Kidney (tissue), 14 donors: ENCODE data around the gene KCNMB2. TPM values are rescaled to one million over a fixed set of nuclear protein-coding genes. Genes with fewer than 3 reads are reported as not detected.

Source experiments
- DNase-seq, 5 donors: peaks; one replicate each; pipeline ENCODE4 v3.0.0-alpha.2; 2013 to 2020
- FAIRE-seq: peaks from 2 replicates; lab custom pipeline; 2012; peaks lifted over from hg19 to GRCh38; lab: Jason Lieb, UNC
- H3K27ac ChIP-seq, 2 donors: one replicate each; pipeline ENCODE4 v1.7.0; 2013; ENCODE audit warnings: low read depth in 2 of 2, low read length in 2 of 2, inconsistent platforms in 1 of 2
- H3K27me3 ChIP-seq: one replicate; pipeline ENCODE4 v1.7.1; 2013; ENCODE audit warnings: low read length, inconsistent platforms; ENCODE audit not compliant: control insufficient read depth, insufficient read depth
- H3K36me3 ChIP-seq, 3 donors: one replicate each; pipeline versions ENCODE4 v1.7.0 to v1.7.1; 2013; ENCODE audit warnings: low read length in 3 of 3, control low read depth in 1 of 3, inconsistent platforms in 1 of 3; ENCODE audit not compliant: insufficient read depth in 3 of 3, control insufficient read depth in 2 of 3
- H3K4me1 ChIP-seq, 3 donors: one replicate each; pipeline versions ENCODE4 v1.7.0 to v1.7.1; 2013; ENCODE audit warnings: low read length in 3 of 3, inconsistent platforms in 1 of 3, low read depth in 1 of 3; ENCODE audit not compliant: control insufficient read depth in 2 of 3, insufficient read depth in 2 of 3
- H3K4me3 ChIP-seq, 3 donors: one replicate each; pipeline versions ENCODE4 v1.7.0 to v1.8.1; 2013; ENCODE audit warnings: low read length in 3 of 3, control low read depth in 1 of 3, inconsistent platforms in 1 of 3
- H3K9ac ChIP-seq, 3 donors: one replicate each; pipeline versions ENCODE4 v1.7.0 to v1.7.1; 2013; ENCODE audit warnings: low read length in 3 of 3, control low read depth in 1 of 3, inconsistent platforms in 1 of 3
- H3K9me3 ChIP-seq, 3 donors: one replicate each; pipeline versions ENCODE4 v1.7.0 to v1.7.1; 2013; ENCODE audit warnings: low read length in 3 of 3, control low read depth in 1 of 3, inconsistent platforms in 1 of 3; ENCODE audit not compliant: control insufficient read depth in 2 of 3, insufficient read depth in 1 of 3
- intact Hi-C: fragments of 100-400 bp; cut with DNase I; formaldehyde crosslinking; loops from one replicate; pipeline ENCODE4 v1.11.1; 2022
- polyA plus RNA-seq: library from polyadenylated mRNA; stranded (reverse); fragments of 350-450 nt; fragmentation: Illumina TruSeq; extraction: RNeasy Lipid Tissue Mini Kit (QIAGEN cat#74804); gene quantifications from one replicate; pipeline ENCODE4 v1.2.3, GENCODE V29; 2014; ENCODE audit warnings: low read depth, low replicate concordance; ENCODE audit not compliant: insufficient read depth
- total RNA-seq: library from RNA; stranded (reverse); fragmentation: NEBNext Ultra II Directional; extraction: Animal tissue kit (Norgen Biotek cat#: 25700); gene quantifications from one replicate; pipeline ENCODE4 v1.2.1, GENCODE V29; 2021
- TF ChIP-seq, protein P1 (sequence below): IDR thresholded peaks from 3 replicates; pipeline ENCODE4 v1.5.1; 2012; ENCODE audit warnings: mild to moderate bottlenecking, moderate library complexity, borderline replicate concordance; ENCODE audit not compliant: insufficient read depth; ENCODE audit errors: extremely low read depth
- donor health status: control.
- donor health status: control.
- donor health status: control.
- donor health status: control.
- donor health status: control.
- donor health status: DM: yes; HTN: yes; CAD: no.
- donor health status: Normal renal cell carcinoma (clear cell type).

KCNMB2 gene
- total and polyA plus RNA-seq, 2 donors from 2014 or later, result 2.1 to 4.4 TPM

DNA sequence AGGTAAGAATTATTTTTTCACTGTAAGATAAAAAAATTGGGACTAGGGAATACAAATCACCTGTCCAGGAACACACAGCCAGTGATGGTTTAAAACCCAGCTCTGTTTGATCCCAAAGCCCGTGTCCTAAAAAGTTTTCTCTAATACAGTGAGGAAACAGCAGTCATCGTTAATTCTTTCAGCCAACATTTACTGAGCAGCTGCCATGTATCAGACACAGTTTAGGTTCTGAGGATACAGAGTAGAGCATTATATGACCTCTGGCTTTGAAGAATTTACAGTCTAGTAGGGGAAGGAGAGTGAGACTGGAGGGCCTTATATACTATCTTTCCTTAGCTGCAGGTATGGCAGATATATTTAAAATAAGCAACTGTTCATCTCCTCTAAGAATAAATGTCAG lies 82.7 kb downstream of the KCNMB2 start:
- FAIRE-seq, result no peak
- H3K4me1 ChIP-seq, result no peaks in the 10 kb centered on the region
- intact Hi-C loops, result no loop called here
- no peaks in the 10 kb centered on the region for H3K36me3 ChIP-seq
- no peak overlapping the region for H3K9ac ChIP-seq
- no peak overlapping the region for H3K27ac ChIP-seq
- no peaks in the 10 kb centered on the region for H3K9me3 ChIP-seq
- TF ChIP-seq, protein P1, sequence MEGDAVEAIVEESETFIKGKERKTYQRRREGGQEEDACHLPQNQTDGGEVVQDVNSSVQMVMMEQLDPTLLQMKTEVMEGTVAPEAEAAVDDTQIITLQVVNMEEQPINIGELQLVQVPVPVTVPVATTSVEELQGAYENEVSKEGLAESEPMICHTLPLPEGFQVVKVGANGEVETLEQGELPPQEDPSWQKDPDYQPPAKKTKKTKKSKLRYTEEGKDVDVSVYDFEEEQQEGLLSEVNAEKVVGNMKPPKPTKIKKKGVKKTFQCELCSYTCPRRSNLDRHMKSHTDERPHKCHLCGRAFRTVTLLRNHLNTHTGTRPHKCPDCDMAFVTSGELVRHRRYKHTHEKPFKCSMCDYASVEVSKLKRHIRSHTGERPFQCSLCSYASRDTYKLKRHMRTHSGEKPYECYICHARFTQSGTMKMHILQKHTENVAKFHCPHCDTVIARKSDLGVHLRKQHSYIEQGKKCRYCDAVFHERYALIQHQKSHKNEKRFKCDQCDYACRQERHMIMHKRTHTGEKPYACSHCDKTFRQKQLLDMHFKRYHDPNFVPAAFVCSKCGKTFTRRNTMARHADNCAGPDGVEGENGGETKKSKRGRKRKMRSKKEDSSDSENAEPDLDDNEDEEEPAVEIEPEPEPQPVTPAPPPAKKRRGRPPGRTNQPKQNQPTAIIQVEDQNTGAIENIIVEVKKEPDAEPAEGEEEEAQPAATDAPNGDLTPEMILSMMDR, result no peak
- no peak overlapping the region for H3K4me3 ChIP-seq
- peak in 1 of 5 donors; percentile 19 for DNase-seq
- H3K27me3 ChIP-seq, result no peaks in the 10 kb centered on the region

DNA sequence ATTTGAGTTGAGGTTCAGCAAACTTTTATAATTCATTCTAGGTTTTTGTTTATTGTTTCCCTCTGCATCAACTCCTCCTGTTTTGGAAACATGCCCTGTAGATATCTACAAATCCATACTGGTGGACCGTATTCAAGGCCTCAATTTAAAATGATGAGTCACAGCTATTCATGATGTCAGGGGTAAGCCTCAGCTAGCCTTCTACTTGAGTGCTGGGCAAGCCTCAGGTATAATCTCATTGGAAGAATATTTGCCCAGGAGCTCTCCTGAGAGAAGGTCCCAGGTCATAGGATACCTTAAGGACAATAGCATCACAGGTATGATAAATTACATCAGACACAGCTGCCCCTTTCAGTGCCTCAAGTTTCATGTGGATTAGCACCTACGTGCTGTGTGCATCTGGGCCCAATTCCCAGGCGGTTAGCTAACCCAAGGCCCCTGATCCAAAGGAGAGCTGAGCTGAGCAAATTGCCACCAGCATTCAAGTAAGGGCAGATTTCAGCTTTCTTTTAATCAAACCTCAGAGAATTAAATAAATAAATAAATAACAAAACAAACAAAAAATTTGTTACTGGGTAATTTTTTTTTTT lies 87.5 kb downstream of the KCNMB2 start:
- Histone ChIP-seq H3K4me3 (no peak overlapping the region), H3K27me3 (no peaks in the 10 kb centered on the region), H3K36me3 (no peaks in the 10 kb centered on the region), H3K27ac (no peak overlapping the region), H3K4me1 (no peaks in the 10 kb centered on the region), H3K9me3 (no peaks in the 10 kb centered on the region), H3K9ac (no peak overlapping the region)
- DNase-seq (no peak), FAIRE-seq (no peak)
- TF ChIP-seq, protein P1, result no peak
- intact Hi-C loops, result no loop called here

DNA sequence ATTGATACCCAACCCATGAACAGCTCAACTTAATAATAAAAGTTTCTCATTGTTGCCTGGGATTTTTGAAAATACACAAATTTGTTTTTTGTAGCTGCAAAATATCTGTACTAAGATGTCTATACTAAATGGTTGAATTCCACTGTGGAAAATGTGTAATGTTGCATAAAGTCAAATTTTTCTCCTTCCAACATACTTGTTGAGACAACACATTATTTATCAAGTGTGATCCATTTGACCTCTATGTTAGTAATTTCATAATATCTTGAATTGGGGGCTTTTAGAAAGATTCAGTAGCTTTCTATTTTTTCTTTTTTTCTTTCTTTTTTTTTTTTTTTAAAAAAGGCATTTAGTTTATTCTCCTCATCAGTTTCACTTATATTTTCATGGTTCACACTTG lies 88.0 kb downstream of the KCNMB2 start:
- Histone ChIP-seq H3K9ac (no peak overlapping the region), H3K36me3 (no peaks in the 10 kb centered on the region)
- no peak for FAIRE-seq

More for the DNA sequence above, 88.0 kb downstream of the KCNMB2 start:
- Histone ChIP-seq H3K4me1 (no peaks in the 10 kb centered on the region), H3K27ac (no peak overlapping the region), H3K4me3 (no peak overlapping the region), H3K27me3 (no peaks in the 10 kb centered on the region), H3K9me3 (no peaks in the 10 kb centered on the region)
- DNase-seq, result no peak
- intact Hi-C loops, result no loop called here
- TF ChIP-seq, protein P1, result no peak
